CD4-positive, alpha-beta memory T cell (primary cell): Measurements from ENCODE around the gene PRDM4. TPM values are rescaled to one million over a fixed set of nuclear protein-coding genes. Genes with fewer than 3 reads are reported as not detected.
"Not testable (repeated sequence)": the region's sequence is repeated elsewhere in the genome, so short reads cannot be mapped to it uniquely, and the experiment has no call there.

ENCODE experiments used
- CTCF ChIA-PET: fragments of 350-600 bp; sonication (Branson Sonifier 250); formaldehyde crosslinking; loops from one replicate; lab custom pipeline; 2021; ENCODE audit warnings: inconsistent platforms; ENCODE audit not compliant: partially characterized antibody; lab: Charles Lee
- POLR2A ChIA-PET: fragments of 350-600 bp; sonication (Branson Sonifier 250); formaldehyde crosslinking; loops from one replicate; lab custom pipeline; 2021; ENCODE audit not compliant: partially characterized antibody; lab: Charles Lee
- DNase-seq, 5 donors: peaks; one replicate each; pipeline versions ENCODE4 v3.0.0 to v3.0.0-alpha.2; 2020 to 2022; ENCODE audit warnings: mixed read lengths in 1 of 5
- H3K27ac ChIP-seq: one replicate; pipeline ENCODE4 v1.7.0; 2013; ENCODE audit warnings: low read depth, low read length
- H3K27me3 ChIP-seq: 2 replicates; pipeline ENCODE4 v1.7.0; 2013; ENCODE audit warnings: mild to moderate bottlenecking, low read length, moderate library complexity; ENCODE audit not compliant: insufficient read depth
- H3K36me3 ChIP-seq: 2 replicates; pipeline ENCODE4 v1.7.0; 2013; ENCODE audit warnings: mild to moderate bottlenecking, low read length, moderate library complexity; ENCODE audit not compliant: insufficient read depth
- H3K4me1 ChIP-seq: 2 replicates; pipeline ENCODE4 v1.7.0; 2013; ENCODE audit warnings: mild to moderate bottlenecking, low read length, moderate library complexity; ENCODE audit not compliant: insufficient read depth
- H3K4me3 ChIP-seq, 2 donors: one replicate each; pipeline ENCODE4 v1.7.0; 2013; ENCODE audit warnings: low read length in 2 of 2, mild to moderate bottlenecking in 1 of 2
- H3K9me3 ChIP-seq, 2 donors: one replicate each; pipeline ENCODE4 v1.7.0; 2013; ENCODE audit warnings: low read length in 2 of 2, control low read depth in 1 of 2; ENCODE audit not compliant: control insufficient read depth in 1 of 2
- H3K27ac Mint-ChIP-seq, 7 donors: one replicate each; pipeline ENCODE4 v1.8.0; 2020 to 2021; ENCODE audit warnings: mixed read lengths in 7 of 7, mild to moderate bottlenecking in 6 of 7, inconsistent platforms in 3 of 7, moderate library complexity in 3 of 7
- H3K27me3 Mint-ChIP-seq, 2 donors: one replicate each; pipeline ENCODE4 v1.8.0; 2020 to 2021; ENCODE audit warnings: mixed read lengths in 2 of 2
- H3K36me3 Mint-ChIP-seq, 2 donors: one replicate each; pipeline ENCODE4 v1.8.0; 2020 to 2021; ENCODE audit warnings: mixed read lengths in 2 of 2, inconsistent platforms in 1 of 2, mild to moderate bottlenecking in 1 of 2
- H3K4me1 Mint-ChIP-seq, 4 donors: one replicate each; pipeline ENCODE4 v1.8.0; 2020 to 2021; ENCODE audit warnings: mixed read lengths in 4 of 4, mild to moderate bottlenecking in 1 of 4
- H3K4me3 Mint-ChIP-seq, 8 donors: one replicate each; pipeline ENCODE4 v1.8.0; 2020 to 2021; ENCODE audit warnings: mixed read lengths in 8 of 8, mild to moderate bottlenecking in 7 of 8, moderate library complexity in 6 of 8, inconsistent platforms in 3 of 8
- H3K9me3 Mint-ChIP-seq, 8 donors: one replicate each; pipeline ENCODE4 v1.8.0; 2020 to 2021; ENCODE audit warnings: mixed read lengths in 8 of 8, mild to moderate bottlenecking in 5 of 8, inconsistent platforms in 3 of 8, moderate library complexity in 1 of 8
- intact Hi-C: fragments of 100-400 bp; cut with micrococcal nuclease; formaldehyde crosslinking; loops from one replicate; pipeline ENCODE4 v1.15.1; 2023
- polyA plus RNA-seq, 2 donors: library from polyadenylated mRNA; unstranded; fragments of 300-500 nt; fragmentation: Illumina TruSeq; gene quantifications; one replicate each; pipeline ENCODE4 v1.2.3, GENCODE V29; 2021
- total RNA-seq, 2 experiments: library from RNA; stranded (reverse); gene quantifications; one replicate each; pipeline ENCODE4 v1.2.3, GENCODE V29; 2021

PRDM4 gene
- total and polyA plus RNA-seq, 4 experiments from 2014 or later: 12.2 to 38.3 (median 28.0) TPM

GRCh38 chr12:107727742-107728141, 33.2 kb downstream of the PRDM4 start:
- H3K36me3 ChIP-seq, CTCF ChIA-PET, intact Hi-C loops, H3K4me1 Mint-ChIP-seq, POLR2A ChIA-PET, H3K27me3 ChIP-seq, H3K27me3 Mint-ChIP-seq, H3K4me3 Mint-ChIP-seq, H3K27ac Mint-ChIP-seq, DNase-seq, H3K9me3 ChIP-seq, H3K4me3 ChIP-seq, H3K27ac ChIP-seq, H3K4me1 ChIP-seq: not testable (repeated sequence)
- Mint-ChIP-seq H3K36me3 (peaks cover 9 to 18% of the 10 kb centered on the region in 2 donors), H3K9me3 (peaks cover 0 to 14% (median 5%) of the 10 kb centered on the region in 8 donors)

DNA sequence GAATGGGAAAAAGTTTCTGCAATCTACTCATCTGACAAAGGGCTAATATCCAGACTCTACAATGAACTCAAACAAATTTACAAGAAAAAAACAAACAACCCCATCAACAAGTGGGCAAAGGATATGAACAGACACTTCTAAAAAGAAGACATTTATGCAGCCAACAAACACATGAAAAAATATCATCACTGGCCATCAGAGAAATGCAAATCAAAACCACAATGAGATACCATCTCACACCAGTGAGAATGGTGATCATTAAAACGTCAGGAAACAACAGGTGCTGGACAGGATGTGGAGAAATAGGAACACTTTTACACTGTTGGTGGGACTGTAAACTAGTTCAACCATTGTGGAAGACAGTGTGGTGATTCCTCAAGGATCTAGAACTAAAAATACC, 33.6 kb downstream of the PRDM4 start:
- H3K4me1 Mint-ChIP-seq, DNase-seq, H3K4me3 ChIP-seq, H3K27me3 ChIP-seq, H3K4me1 ChIP-seq, H3K36me3 ChIP-seq, H3K9me3 ChIP-seq, H3K27me3 Mint-ChIP-seq, CTCF ChIA-PET, intact Hi-C loops, H3K27ac Mint-ChIP-seq, POLR2A ChIA-PET, H3K4me3 Mint-ChIP-seq, H3K27ac ChIP-seq: not testable (repeated sequence)
- H3K9me3 Mint-ChIP-seq: peaks cover 0 to 14% (median 5%) of the 10 kb centered on the region in 8 donors
- peaks cover 7 to 22% of the 10 kb centered on the region in 2 donors for H3K36me3 Mint-ChIP-seq

DNA sequence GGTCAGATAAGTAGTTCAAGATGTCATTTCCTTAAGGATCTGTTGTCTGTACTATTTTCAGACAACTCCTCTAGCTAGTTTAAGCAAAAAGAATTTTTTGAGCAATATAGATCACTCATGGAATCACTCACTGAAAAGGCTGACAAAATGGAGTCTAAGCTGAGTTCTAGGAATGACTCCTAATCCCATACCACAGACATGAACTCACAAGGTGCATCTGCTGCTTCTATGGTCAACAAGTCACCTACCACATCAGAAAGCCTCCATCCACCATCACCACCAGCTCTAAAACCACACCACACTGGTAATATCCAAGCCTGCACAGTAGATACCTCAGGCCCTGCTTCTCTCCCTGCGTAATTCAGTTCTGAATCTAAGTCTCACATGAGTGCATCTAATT, 42.3 kb downstream of the PRDM4 start:
- Histone ChIP-seq H3K27ac (no peak overlapping the region), H3K9me3 (no peaks in the 10 kb centered on the region), H3K4me3 (no peak overlapping the region), H3K36me3 (peaks cover 5% of the 10 kb centered on the region), H3K4me1 (no peaks in the 10 kb centered on the region), H3K27me3 (no peaks in the 10 kb centered on the region)
- ChIA-PET CTCF (no interaction called here), POLR2A (no interaction called here)
- Mint-ChIP-seq H3K4me3 (no peak overlapping the region), H3K9me3 (peaks cover 0 to 5% (median 0%) of the 10 kb centered on the region in 8 donors), H3K4me1 (no peaks in the 10 kb centered on the region), H3K27me3 (no peaks in the 10 kb centered on the region), H3K36me3 (peaks cover 32 to 41% of the 10 kb centered on the region in 2 donors), H3K27ac (no peak overlapping the region)
- DNase-seq: no peak
- intact Hi-C loops: no loop called here

GRCh38 chr12:107715780-107716179, 45.2 kb downstream of the PRDM4 start:
- CTCF ChIA-PET: no interaction called here
- POLR2A ChIA-PET: no interaction called here
- Mint-ChIP-seq H3K4me3 (no peak overlapping the region), H3K9me3 (no peaks in the 10 kb centered on the region), H3K4me1 (no peaks in the 10 kb centered on the region), H3K27ac (no peak overlapping the region), H3K27me3 (no peaks in the 10 kb centered on the region), H3K36me3 (peaks cover 51 to 56% of the 10 kb centered on the region in 2 donors)
- Histone ChIP-seq H3K9me3 (no peaks in the 10 kb centered on the region), H3K27me3 (no peaks in the 10 kb centered on the region), H3K36me3 (peaks cover 30% of the 10 kb centered on the region), H3K4me1 (no peaks in the 10 kb centered on the region), H3K4me3 (no peak overlapping the region), H3K27ac (no peak overlapping the region)
- intact Hi-C loops: no loop called here
- no peak for DNase-seq

GRCh38 chr12:107705522-107705921, 55.4 kb downstream of the PRDM4 start:
- H3K36me3 ChIP-seq: peaks cover 66% of the 10 kb centered on the region
- H3K9me3 Mint-ChIP-seq, H3K4me1 Mint-ChIP-seq, H3K27me3 Mint-ChIP-seq, H3K27ac ChIP-seq, DNase-seq, POLR2A ChIA-PET, intact Hi-C loops, H3K4me3 Mint-ChIP-seq, H3K4me1 ChIP-seq, H3K27me3 ChIP-seq, CTCF ChIA-PET, H3K4me3 ChIP-seq, H3K27ac Mint-ChIP-seq, H3K9me3 ChIP-seq: not testable (repeated sequence)
- H3K36me3 Mint-ChIP-seq: peaks cover 88 to 89% of the 10 kb centered on the region in 2 donors

GRCh38 chr12:107704041-107704440, 56.9 kb downstream of the PRDM4 start:
- no peaks in the 10 kb centered on the region for H3K4me1 ChIP-seq
- CTCF ChIA-PET: no interaction called here
- Mint-ChIP-seq H3K36me3 (peaks cover 90 to 91% of the 10 kb centered on the region in 2 donors), H3K4me3 (no peak overlapping the region), H3K27me3 (no peaks in the 10 kb centered on the region), H3K9me3 (peaks cover 0 to 4% (median 2%) of the 10 kb centered on the region in 8 donors), H3K4me1 (peaks cover 0 to 6% (median 4%) of the 10 kb centered on the region in 4 donors), H3K27ac (no peak overlapping the region)
- POLR2A ChIA-PET: no interaction called here
- DNase-seq: no peak
- H3K9me3 ChIP-seq: no peaks in the 10 kb centered on the region
- peaks cover 70% of the 10 kb centered on the region for H3K36me3 ChIP-seq
- H3K27me3 ChIP-seq: no peaks in the 10 kb centered on the region
- no peak overlapping the region for H3K4me3 ChIP-seq
- H3K27ac ChIP-seq: no peak overlapping the region
- intact Hi-C loops: no loop called here

DNA sequence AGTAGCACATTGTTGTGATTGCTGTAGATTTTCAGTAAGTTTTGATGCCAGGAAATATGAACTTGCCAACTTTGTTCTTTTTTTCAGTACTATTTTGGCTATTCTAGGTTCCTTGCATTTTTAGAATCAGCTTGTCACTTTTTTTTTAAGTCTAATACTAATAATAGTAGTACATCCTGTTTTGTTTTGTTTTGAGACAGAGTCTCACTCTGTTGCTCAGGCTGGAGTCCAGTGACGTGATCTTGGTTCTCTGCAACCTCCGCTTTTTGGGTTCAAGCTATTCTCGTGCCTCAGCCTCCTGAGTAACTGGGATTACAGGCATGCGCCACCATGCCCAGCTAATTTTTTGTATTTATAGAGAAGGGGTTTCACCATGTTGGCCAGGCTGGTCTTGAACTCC, 58.8 kb downstream of the PRDM4 start:
- no peak overlapping the region for H3K4me3 ChIP-seq
- Mint-ChIP-seq H3K27ac (no peak overlapping the region), H3K36me3 (peaks cover 82 to 89% of the 10 kb centered on the region in 2 donors), H3K27me3 (no peaks in the 10 kb centered on the region), H3K9me3 (peaks cover 0 to 4% (median 2%) of the 10 kb centered on the region in 8 donors), H3K4me3 (no peak overlapping the region), H3K4me1 (peaks cover 0 to 4% (median 3%) of the 10 kb centered on the region in 4 donors)
- H3K9me3 ChIP-seq: no peaks in the 10 kb centered on the region
- no peak for DNase-seq
- H3K27ac ChIP-seq: no peak overlapping the region
- ChIA-PET CTCF (no interaction called here), POLR2A (no interaction called here)
- intact Hi-C loops: no loop called here
- H3K27me3 ChIP-seq: no peaks in the 10 kb centered on the region
- H3K4me1 ChIP-seq: no peaks in the 10 kb centered on the region
- H3K36me3 ChIP-seq: peaks cover 76% of the 10 kb centered on the region

DNA sequence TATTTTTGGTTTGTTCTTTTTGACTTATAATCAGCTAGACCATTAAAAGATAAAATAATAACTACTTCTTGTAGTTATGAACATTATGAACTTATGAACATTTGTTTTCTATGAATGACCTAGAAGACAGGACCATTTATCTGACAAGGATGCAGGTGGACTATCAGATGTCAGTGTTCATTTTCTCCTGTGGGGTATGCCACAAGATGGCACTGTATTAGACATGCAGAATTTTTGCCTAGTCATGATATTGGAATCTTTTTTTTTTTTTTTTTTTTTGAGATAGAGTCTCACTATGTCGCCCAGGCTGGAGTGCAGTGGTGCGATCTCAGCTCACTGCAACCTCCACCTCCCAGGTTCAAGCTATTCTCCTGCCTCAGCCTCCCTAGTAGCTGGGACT, 65.2 kb downstream of the PRDM4 start:
- H3K4me3 ChIP-seq, DNase-seq, POLR2A ChIA-PET, H3K27ac ChIP-seq, H3K4me3 Mint-ChIP-seq, H3K4me1 ChIP-seq, H3K9me3 ChIP-seq, H3K4me1 Mint-ChIP-seq, intact Hi-C loops, H3K27me3 ChIP-seq, H3K27ac Mint-ChIP-seq, H3K9me3 Mint-ChIP-seq, H3K27me3 Mint-ChIP-seq: not testable (repeated sequence)
- peaks cover 54 to 83% of the 10 kb centered on the region in 2 donors for H3K36me3 Mint-ChIP-seq
- CTCF ChIA-PET: interaction anchor here (4.7 kb wide), 1 partner anchor 18 kb away, joined by 18 read pairs; no protein-coding TSS in a partner anchor
- H3K36me3 ChIP-seq: peaks cover 83% of the 10 kb centered on the region
